ENCODE measurements around the gene DNAAF8. TPM values are rescaled to one million over a fixed set of nuclear protein-coding genes. Genes with fewer than 3 reads are reported as not detected.

The DNAAF8 gene
- total RNA-seq, 2 donors from 2014 or later, result not detected

DNA sequence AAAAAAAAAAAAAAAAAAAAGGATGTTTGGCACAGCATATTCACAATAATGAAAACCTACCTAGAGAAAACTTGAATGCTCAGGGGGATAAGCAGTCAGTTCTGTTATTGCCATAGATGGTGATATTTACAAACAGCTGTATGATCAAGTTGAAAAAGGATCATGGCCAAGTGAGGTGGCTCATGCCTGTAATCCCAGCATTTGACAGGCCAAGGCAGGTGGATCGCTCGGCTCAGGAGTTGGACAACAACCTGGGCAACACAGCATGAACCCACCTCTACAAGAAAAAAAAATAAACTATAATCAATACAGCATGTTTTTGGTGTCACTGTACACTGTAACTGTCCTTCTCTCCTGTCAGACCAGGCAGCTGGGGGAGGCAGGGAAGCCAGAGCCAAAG is 19.3 kb upstream of the DNAAF8 start:
- Histone ChIP-seq H3K36me3 (peaks cover 17% of the 10 kb centered on the region), H3K4me3 (no peak overlapping the region), H3K9me3 (no peaks in the 10 kb centered on the region), H3K27me3 (replicated peaks; ENCODE audit: insufficient read depth) (no peaks in the 10 kb centered on the region), H3K27ac (no peak overlapping the region), H3K4me1 (ENCODE audit: control insufficient read depth in 1 of 2, low read depth in 2 of 2) (no peaks in the 10 kb centered on the region)
- ATAC-seq (ENCODE audit: insufficient number of reproducible peaks, low FRiP score, low read depth), result no peak
- DNase-seq (ENCODE audit: low spot score), result no peak
- TF ChIP-seq, protein P1, sequence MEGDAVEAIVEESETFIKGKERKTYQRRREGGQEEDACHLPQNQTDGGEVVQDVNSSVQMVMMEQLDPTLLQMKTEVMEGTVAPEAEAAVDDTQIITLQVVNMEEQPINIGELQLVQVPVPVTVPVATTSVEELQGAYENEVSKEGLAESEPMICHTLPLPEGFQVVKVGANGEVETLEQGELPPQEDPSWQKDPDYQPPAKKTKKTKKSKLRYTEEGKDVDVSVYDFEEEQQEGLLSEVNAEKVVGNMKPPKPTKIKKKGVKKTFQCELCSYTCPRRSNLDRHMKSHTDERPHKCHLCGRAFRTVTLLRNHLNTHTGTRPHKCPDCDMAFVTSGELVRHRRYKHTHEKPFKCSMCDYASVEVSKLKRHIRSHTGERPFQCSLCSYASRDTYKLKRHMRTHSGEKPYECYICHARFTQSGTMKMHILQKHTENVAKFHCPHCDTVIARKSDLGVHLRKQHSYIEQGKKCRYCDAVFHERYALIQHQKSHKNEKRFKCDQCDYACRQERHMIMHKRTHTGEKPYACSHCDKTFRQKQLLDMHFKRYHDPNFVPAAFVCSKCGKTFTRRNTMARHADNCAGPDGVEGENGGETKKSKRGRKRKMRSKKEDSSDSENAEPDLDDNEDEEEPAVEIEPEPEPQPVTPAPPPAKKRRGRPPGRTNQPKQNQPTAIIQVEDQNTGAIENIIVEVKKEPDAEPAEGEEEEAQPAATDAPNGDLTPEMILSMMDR (IDR thresholded peaks at IDR 0.05), result no peak

GRCh38 chr16:4718466-4718865 is 15.9 kb upstream of the DNAAF8 start:
- no peaks in the 10 kb centered on the region for H3K9me3 ChIP-seq
- no peak overlapping the region for H3K4me3 ChIP-seq
- TF ChIP-seq, protein P1 (IDR thresholded peaks at IDR 0.05), result no peak
- H3K27me3 ChIP-seq (replicated peaks; ENCODE audit: insufficient read depth), result no peaks in the 10 kb centered on the region
- no peak overlapping the region for H3K27ac ChIP-seq
- peaks cover 17% of the 10 kb centered on the region for H3K36me3 ChIP-seq
- no peak for ATAC-seq (ENCODE audit: insufficient number of reproducible peaks, low FRiP score, low read depth)
- H3K4me1 ChIP-seq (ENCODE audit: control insufficient read depth in 1 of 2, low read depth in 2 of 2), result peaks cover 0 to 11% of the 10 kb centered on the region in 2 donors
- no peak for DNase-seq (ENCODE audit: low spot score)

GRCh38 chr16:4723071-4723767 is 11.1 kb upstream of the DNAAF8 start:
- Histone ChIP-seq H3K27ac (peak overlapping the region; percentile 38 to 70), H3K27me3 (replicated peaks; ENCODE audit: insufficient read depth) (no peaks in the 10 kb centered on the region), H3K4me1 (ENCODE audit: control insufficient read depth in 1 of 2, low read depth in 2 of 2) (peaks cover 0 to 14% of the 10 kb centered on the region in 2 donors), H3K4me3 (no peak overlapping the region), H3K36me3 (peaks cover 24% of the 10 kb centered on the region), H3K9me3 (no peaks in the 10 kb centered on the region)
- ATAC-seq (ENCODE audit: insufficient number of reproducible peaks, low FRiP score, low read depth) (no peak), DNase-seq (ENCODE audit: low spot score) (no peak)
- TF ChIP-seq, protein P1 (IDR thresholded peaks at IDR 0.05), result no peak

DNA sequence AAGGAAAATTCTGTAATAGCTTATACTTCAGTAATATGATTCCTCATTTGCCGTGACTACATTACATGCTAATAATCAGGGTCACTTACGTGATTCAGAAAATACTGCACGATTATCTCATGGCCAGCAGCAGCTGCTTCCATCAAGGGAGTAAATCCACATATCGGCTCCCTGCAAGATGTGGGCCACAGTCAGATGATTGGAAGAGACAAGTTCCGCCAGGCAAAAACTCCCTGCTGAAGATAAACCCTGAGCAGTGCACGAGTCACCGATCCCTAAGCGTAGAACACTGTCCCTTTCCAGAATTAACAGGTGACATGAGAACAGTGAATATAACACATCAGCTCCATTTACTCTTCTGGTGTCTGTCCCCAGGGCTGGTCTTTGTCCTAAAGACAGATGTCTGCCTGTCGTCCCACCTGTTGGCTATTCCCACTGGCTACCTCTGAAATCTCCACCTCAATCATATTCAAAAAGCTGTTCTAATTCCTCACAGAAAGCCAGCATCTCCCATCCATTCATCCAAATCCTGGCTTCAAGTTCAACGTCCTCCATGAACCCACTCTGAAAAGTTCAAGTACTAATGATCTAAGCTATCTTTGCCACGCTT is 9.6 kb upstream of the DNAAF8 start:
- no peak for DNase-seq (ENCODE audit: low spot score)
- TF ChIP-seq, protein P1 (IDR thresholded peaks at IDR 0.05), result no peak
- Histone ChIP-seq H3K36me3 (peaks cover 30% of the 10 kb centered on the region), H3K4me1 (ENCODE audit: control insufficient read depth in 1 of 2, low read depth in 2 of 2) (peaks cover 0 to 14% of the 10 kb centered on the region in 2 donors), H3K27ac (no peak overlapping the region), H3K27me3 (replicated peaks; ENCODE audit: insufficient read depth) (no peaks in the 10 kb centered on the region), H3K4me3 (no peak overlapping the region), H3K9me3 (no peaks in the 10 kb centered on the region)
- ATAC-seq (ENCODE audit: insufficient number of reproducible peaks, low FRiP score, low read depth), result no peak

GRCh38 chr16:4726616-4727015 is 7.7 kb upstream of the DNAAF8 start:
- ATAC-seq (ENCODE audit: insufficient number of reproducible peaks, low FRiP score, low read depth), result no peak
- Histone ChIP-seq H3K27me3 (replicated peaks; ENCODE audit: insufficient read depth) (no peaks in the 10 kb centered on the region), H3K4me3 (no peak overlapping the region), H3K36me3 (peaks cover 36% of the 10 kb centered on the region), H3K4me1 (ENCODE audit: control insufficient read depth in 1 of 2, low read depth in 2 of 2) (peaks cover 0 to 14% of the 10 kb centered on the region in 2 donors), H3K9me3 (no peaks in the 10 kb centered on the region), H3K27ac (no peak overlapping the region)
- no peak for DNase-seq (ENCODE audit: low spot score)
- TF ChIP-seq, protein P1 (IDR thresholded peaks at IDR 0.05), result no peak
